Erythroblast (primary cell): Measurements from ENCODE around the gene FPR1.

Source experiments
- GATA1 ChIP-seq: IDR thresholded peaks from 2 replicates; pipeline ENCODE4 v1.6.1; 2011; ENCODE audit warnings: low read depth, mild to moderate bottlenecking, control low read depth, low read length, moderate library complexity
- POLR2A ChIP-seq: IDR thresholded peaks from 2 replicates; pipeline ENCODE4 v1.6.1; 2011; ENCODE audit warnings: mild to moderate bottlenecking, low read length

GRCh38 chr19:51704626-51705025, 47.1 kb downstream of the FPR1 start:
- TF ChIP-seq GATA1 (no peak), POLR2A (no peak)
